Naive thymus-derived CD4-positive, alpha-beta T cell (primary cell): ENCODE measurements around the gene ACTL10. TPM values are rescaled to one million over a fixed set of nuclear protein-coding genes. Genes with fewer than 3 reads are reported as not detected.
"Not testable (repeated sequence)": the region's sequence is repeated elsewhere in the genome, so short reads cannot be mapped to it uniquely, and the experiment has no call there.

Source experiments
- ATAC-seq: fragments of 150-1000 bp; cut with Tn5 transposase; 2 replicates; pipeline ENCODE4 v1.10.0; 2021; ENCODE audit warnings: mild to moderate bottlenecking, moderate library complexity
- CTCF ChIA-PET: fragments of 350-600 bp; sonication (Branson Sonifier 250); formaldehyde crosslinking; loops from one replicate; lab custom pipeline; 2021; ENCODE audit warnings: antibody characterized with exemption; lab: Charles Lee
- POLR2A ChIA-PET: fragments of 350-600 bp; sonication (Branson Sonifier 250); formaldehyde crosslinking; loops from one replicate; lab custom pipeline; 2021; ENCODE audit warnings: antibody characterized with exemption, inconsistent platforms; lab: Charles Lee
- DNase-seq, 9 donors: peaks; one replicate each; pipeline versions ENCODE4 v3.0.0 to v3.0.0-alpha.2; 2020 to 2022; ENCODE audit warnings: mixed read lengths in 1 of 9
- H3K27ac ChIP-seq: one replicate; pipeline ENCODE4 v1.7.0; 2013; ENCODE audit warnings: mild to moderate bottlenecking, low read depth, low read length, moderate library complexity
- H3K27me3 ChIP-seq, 2 donors: one replicate each; pipeline ENCODE4 v1.7.0; 2013; ENCODE audit warnings: low read length in 2 of 2, mild to moderate bottlenecking in 2 of 2, moderate library complexity in 2 of 2; ENCODE audit not compliant: control insufficient read depth in 2 of 2, insufficient read depth in 2 of 2
- H3K36me3 ChIP-seq, 3 experiments: 1 replicate in 2 of 3; 2 replicates in 1 of 3; pipeline ENCODE4 v1.7.0; 2013; ENCODE audit warnings: low read length in 3 of 3, mild to moderate bottlenecking in 3 of 3, moderate library complexity in 1 of 3; ENCODE audit not compliant: insufficient read depth in 3 of 3, control insufficient read depth in 2 of 3
- H3K4me1 ChIP-seq, 2 donors: one replicate each; pipeline ENCODE4 v1.7.0; 2013; ENCODE audit warnings: low read length in 2 of 2, mild to moderate bottlenecking in 2 of 2, moderate library complexity in 1 of 2; ENCODE audit not compliant: control insufficient read depth in 2 of 2, insufficient read depth in 2 of 2
- H3K4me3 ChIP-seq: 2 replicates; pipeline ENCODE4 v1.7.0; 2013; ENCODE audit warnings: mild to moderate bottlenecking, low read length
- H3K9me3 ChIP-seq, 3 experiments: 1 replicate in 2 of 3; 2 replicates in 1 of 3; pipeline ENCODE4 v1.7.0; 2013; ENCODE audit warnings: low read length in 3 of 3; ENCODE audit not compliant: control insufficient read depth in 2 of 3
- H3K27ac Mint-ChIP-seq, 9 donors: one replicate each; pipeline ENCODE4 v1.8.0; 2020 to 2022; ENCODE audit warnings: mixed read lengths in 9 of 9, mild to moderate bottlenecking in 8 of 9, moderate library complexity in 5 of 9, inconsistent platforms in 2 of 9
- H3K27me3 Mint-ChIP-seq, 5 donors: one replicate each; pipeline ENCODE4 v1.8.0; 2021 to 2022; ENCODE audit warnings: mixed read lengths in 5 of 5, mild to moderate bottlenecking in 1 of 5
- H3K36me3 Mint-ChIP-seq, 5 donors: one replicate each; pipeline ENCODE4 v1.8.0; 2020 to 2022; ENCODE audit warnings: mixed read lengths in 5 of 5, mild to moderate bottlenecking in 3 of 5, inconsistent platforms in 1 of 5
- H3K4me1 Mint-ChIP-seq, 7 donors: one replicate each; pipeline ENCODE4 v1.8.0; 2020 to 2022; ENCODE audit warnings: mixed read lengths in 7 of 7, mild to moderate bottlenecking in 3 of 7, inconsistent platforms in 1 of 7
- H3K4me3 Mint-ChIP-seq, 10 donors: one replicate each; pipeline ENCODE4 v1.8.0; 2020 to 2022; ENCODE audit warnings: mild to moderate bottlenecking in 10 of 10, mixed read lengths in 10 of 10, moderate library complexity in 6 of 10, inconsistent platforms in 2 of 10
- H3K9me3 Mint-ChIP-seq, 11 donors: one replicate each; pipeline ENCODE4 v1.8.0; 2020 to 2022; ENCODE audit warnings: mixed read lengths in 11 of 11, mild to moderate bottlenecking in 4 of 11, inconsistent platforms in 1 of 11, moderate library complexity in 1 of 11
- intact Hi-C, 2 donors: fragments of 100-400 bp; cut with micrococcal nuclease; formaldehyde crosslinking; loops; one replicate each; pipeline ENCODE4 v1.15.1; 2023
- polyA plus RNA-seq, 2 donors: library from polyadenylated mRNA; unstranded; fragments of 300-500 nt; fragmentation: Illumina TruSeq; gene quantifications; one replicate each; pipeline ENCODE4 v1.2.3, GENCODE V29; 2021
- total RNA-seq, 6 experiments: library from RNA in 5 of 6; stranded (reverse) in 5 of 6; gene quantifications; 1 replicate in 5 of 6; 2 replicates in 1 of 6; pipeline ENCODE4 v1.2.3 and lab custom pipeline; 2021 to 2026

Gene ACTL10
- total and polyA plus RNA-seq, 7 experiments from 2014 or later: 0.66 to 4.9 (median 3.2) TPM

GRCh38 chr20:33627577-33628216, 39.0 kb upstream of the ACTL10 start:
- H3K9me3 ChIP-seq: no peaks in the 10 kb centered on the region
- POLR2A ChIA-PET: interaction anchor here (0.7 kb wide), 1 partner anchor 838 kb away, joined by 3 read pairs; no protein-coding TSS in a partner anchor
- no peak for DNase-seq
- H3K4me3 ChIP-seq: no peak overlapping the region
- intact Hi-C loops: no loop called here
- no peaks in the 10 kb centered on the region for H3K27me3 ChIP-seq
- no peak overlapping the region for H3K27ac ChIP-seq
- peaks cover 7 to 26% of the 10 kb centered on the region in 2 donors for H3K4me1 ChIP-seq
- no peaks in the 10 kb centered on the region for H3K27me3 Mint-ChIP-seq
- no peak for ATAC-seq
- CTCF ChIA-PET: no interaction called here
- H3K4me1 Mint-ChIP-seq: peaks cover 7 to 18% (median 13%) of the 10 kb centered on the region in 7 donors
- peaks cover 7 to 76% (median 44%) of the 10 kb centered on the region in 5 donors for H3K36me3 Mint-ChIP-seq
- H3K9me3 Mint-ChIP-seq: peaks cover 0 to 2% (median 0%) of the 10 kb centered on the region in 11 donors
- H3K36me3 ChIP-seq: peaks cover 8 to 79% (median 14%) of the 10 kb centered on the region in 3 experiments
- H3K27ac Mint-ChIP-seq: no peak overlapping the region
- no peak overlapping the region for H3K4me3 Mint-ChIP-seq

- Mint-ChIP-seq H3K27me3 (no peaks in the 10 kb centered on the region), H3K4me1 (peaks cover 3 to 14% (median 10%) of the 10 kb centered on the region in 7 donors), H3K9me3 (peaks cover 0 to 2% (median 0%) of the 10 kb centered on the region in 11 donors), H3K36me3 (peaks cover 7 to 65% (median 44%) of the 10 kb centered on the region in 5 donors), H3K27ac (peak overlapping the region in 3 of 9 donors; percentile 14 to 36 (median 25)), H3K4me3 (no peak overlapping the region)
- ATAC-seq: no peak
- no peaks in the 10 kb centered on the region for H3K9me3 ChIP-seq
- H3K4me3 ChIP-seq: no peak overlapping the region
- no peaks in the 10 kb centered on the region for H3K27me3 ChIP-seq
- H3K36me3 ChIP-seq: peaks cover 8 to 76% (median 10%) of the 10 kb centered on the region in 3 experiments
- no peak for DNase-seq
- ChIA-PET CTCF (interaction anchor here (1.1 kb wide), 1 partner anchor 39 kb away, joined by 3 read pairs; no protein-coding TSS in a partner anchor), POLR2A (no interaction called here)
- intact Hi-C loops: no loop called here
- H3K27ac ChIP-seq: no peak overlapping the region
- H3K4me1 ChIP-seq: peaks cover 3 to 18% of the 10 kb centered on the region in 2 donors
These were observed 37.2 kb upstream of the ACTL10 start for GRCh38 chr20:33629533-33629932.

GRCh38 chr20:33629979-33630378, 36.8 kb upstream of the ACTL10 start:
- DNase-seq (no peak), ATAC-seq (no peak)
- ChIA-PET CTCF (interaction anchor here (1.1 kb wide), 1 partner anchor 38 kb away, joined by 3 read pairs; no protein-coding TSS in a partner anchor), POLR2A (no interaction called here)
- H3K36me3 ChIP-seq: peaks cover 8 to 78% (median 10%) of the 10 kb centered on the region in 3 experiments
- intact Hi-C loops: no loop called here
- H3K4me3 ChIP-seq: no peak overlapping the region
- no peaks in the 10 kb centered on the region for H3K9me3 ChIP-seq
- H3K27me3 ChIP-seq: no peaks in the 10 kb centered on the region
- H3K4me1 ChIP-seq: peaks cover 0 to 13% of the 10 kb centered on the region in 2 donors
- H3K9me3 Mint-ChIP-seq: peaks cover 0 to 2% (median 0%) of the 10 kb centered on the region in 11 donors
- no peak overlapping the region for H3K27ac ChIP-seq
- H3K4me1 Mint-ChIP-seq: peaks cover 0 to 10% (median 7%) of the 10 kb centered on the region in 7 donors
- H3K4me3 Mint-ChIP-seq: no peak overlapping the region
- peaks cover 7 to 61% (median 41%) of the 10 kb centered on the region in 5 donors for H3K36me3 Mint-ChIP-seq
- H3K27ac Mint-ChIP-seq: peak overlapping the region in 1 of 9 donors; percentile 25
- H3K27me3 Mint-ChIP-seq: no peaks in the 10 kb centered on the region

- no peak for ATAC-seq
- Mint-ChIP-seq H3K27me3 (no peaks in the 10 kb centered on the region), H3K36me3 (peaks cover 7 to 56% (median 36%) of the 10 kb centered on the region in 5 donors), H3K27ac (peak overlapping the region in 2 of 9 donors; percentile 9 to 48), H3K9me3 (peaks cover 0 to 2% (median 0%) of the 10 kb centered on the region in 11 donors), H3K4me1 (peaks cover 0 to 10% (median 6%) of the 10 kb centered on the region in 7 donors), H3K4me3 (no peak overlapping the region)
- intact Hi-C loops: no loop called here
- H3K27me3 ChIP-seq: no peaks in the 10 kb centered on the region
- H3K9me3 ChIP-seq: no peaks in the 10 kb centered on the region
- H3K4me1 ChIP-seq: peaks cover 0 to 8% of the 10 kb centered on the region in 2 donors
- H3K4me3 ChIP-seq: no peak overlapping the region
- H3K36me3 ChIP-seq: peaks cover 8 to 78% (median 10%) of the 10 kb centered on the region in 3 experiments
- DNase-seq: no peak
- ChIA-PET CTCF (no interaction called here), POLR2A (no interaction called here)
- H3K27ac ChIP-seq: no peak overlapping the region
These were observed 36.2 kb upstream of the ACTL10 start for GRCh38 chr20:33630507-33630906.

GRCh38 chr20:33631910-33632309, 34.8 kb upstream of the ACTL10 start:
- H3K9me3 Mint-ChIP-seq, POLR2A ChIA-PET, CTCF ChIA-PET, H3K4me1 ChIP-seq, H3K4me3 Mint-ChIP-seq, H3K27me3 Mint-ChIP-seq, H3K4me1 Mint-ChIP-seq, H3K4me3 ChIP-seq, H3K9me3 ChIP-seq, H3K27me3 ChIP-seq, intact Hi-C loops, DNase-seq, ATAC-seq, H3K27ac ChIP-seq: not testable (repeated sequence)
- peak overlapping the region in 1 of 9 donors; percentile 12 for H3K27ac Mint-ChIP-seq
- H3K36me3 Mint-ChIP-seq: peaks cover 7 to 43% (median 38%) of the 10 kb centered on the region in 5 donors
- peaks cover 10 to 75% (median 13%) of the 10 kb centered on the region in 3 experiments for H3K36me3 ChIP-seq

GRCh38 chr20:33635341-33635740, 31.4 kb upstream of the ACTL10 start:
- H3K27ac Mint-ChIP-seq: no peak overlapping the region
- peaks cover 6 to 36% (median 24%) of the 10 kb centered on the region in 5 donors for H3K36me3 Mint-ChIP-seq
- POLR2A ChIA-PET: no interaction called here

More at GRCh38 chr20:33635341-33635740, 31.4 kb upstream of the ACTL10 start:
- no peak for ATAC-seq
- Mint-ChIP-seq H3K4me1 (peaks cover 0 to 10% (median 6%) of the 10 kb centered on the region in 7 donors), H3K27me3 (no peaks in the 10 kb centered on the region), H3K9me3 (no peaks in the 10 kb centered on the region), H3K4me3 (no peak overlapping the region)
- intact Hi-C loops: no loop called here
- Histone ChIP-seq H3K36me3 (peaks cover 5 to 68% (median 9%) of the 10 kb centered on the region in 3 experiments), H3K9me3 (no peaks in the 10 kb centered on the region), H3K4me3 (no peak overlapping the region), H3K27ac (no peak overlapping the region), H3K27me3 (no peaks in the 10 kb centered on the region), H3K4me1 (peaks cover 0 to 7% of the 10 kb centered on the region in 2 donors)
- DNase-seq: no peak
- CTCF ChIA-PET: interaction anchor here (0.7 kb wide), 1 partner anchor 857 kb away, joined by 3 read pairs; no protein-coding TSS in a partner anchor
